Breast epithelium (tissue), 3 donors: Measurements from ENCODE around the gene RASGRP1.

Experiments used
- POLR2A ChIP-seq: fragments of 450-650 bp; IDR thresholded peaks from one replicate; pipeline ENCODE4 v1.6.1; 2016; ENCODE audit warnings: antibody characterized with exemption, mild to moderate bottlenecking, moderate library complexity
- TF ChIP-seq, protein P1 (sequence below), 3 donors: fragments of 450-650 bp; IDR thresholded peaks; one replicate each; pipeline ENCODE4 v1.5.1; 2016 to 2017; ENCODE audit warnings: antibody characterized with exemption in 3 of 3, mild to moderate bottlenecking in 3 of 3, moderate library complexity in 3 of 3

DNA sequence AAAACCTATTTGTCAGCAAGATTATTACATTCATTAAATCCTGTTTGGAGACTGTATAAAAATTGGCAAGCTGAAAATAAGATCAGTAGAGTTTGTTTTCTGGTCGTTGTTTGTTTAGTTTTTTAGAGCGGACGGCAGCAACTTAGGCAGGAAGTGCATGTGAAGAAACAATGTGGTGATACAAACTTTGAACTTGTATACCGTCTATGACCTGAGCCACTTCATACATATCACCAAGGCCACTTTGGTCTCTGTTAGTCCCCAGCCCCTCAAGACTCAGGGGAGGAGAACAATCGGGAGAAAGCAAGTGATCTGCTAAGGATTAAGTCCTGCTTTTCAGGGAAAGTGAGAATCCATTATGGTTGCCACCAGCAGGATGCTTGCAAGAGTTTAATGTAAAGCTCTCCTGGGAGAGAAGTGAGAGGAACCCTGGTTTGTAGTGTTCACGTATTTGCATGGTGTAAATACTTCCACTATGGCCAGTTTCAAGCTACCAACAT, 31.1 kb downstream of the RASGRP1 start:
- TF ChIP-seq, protein P1, sequence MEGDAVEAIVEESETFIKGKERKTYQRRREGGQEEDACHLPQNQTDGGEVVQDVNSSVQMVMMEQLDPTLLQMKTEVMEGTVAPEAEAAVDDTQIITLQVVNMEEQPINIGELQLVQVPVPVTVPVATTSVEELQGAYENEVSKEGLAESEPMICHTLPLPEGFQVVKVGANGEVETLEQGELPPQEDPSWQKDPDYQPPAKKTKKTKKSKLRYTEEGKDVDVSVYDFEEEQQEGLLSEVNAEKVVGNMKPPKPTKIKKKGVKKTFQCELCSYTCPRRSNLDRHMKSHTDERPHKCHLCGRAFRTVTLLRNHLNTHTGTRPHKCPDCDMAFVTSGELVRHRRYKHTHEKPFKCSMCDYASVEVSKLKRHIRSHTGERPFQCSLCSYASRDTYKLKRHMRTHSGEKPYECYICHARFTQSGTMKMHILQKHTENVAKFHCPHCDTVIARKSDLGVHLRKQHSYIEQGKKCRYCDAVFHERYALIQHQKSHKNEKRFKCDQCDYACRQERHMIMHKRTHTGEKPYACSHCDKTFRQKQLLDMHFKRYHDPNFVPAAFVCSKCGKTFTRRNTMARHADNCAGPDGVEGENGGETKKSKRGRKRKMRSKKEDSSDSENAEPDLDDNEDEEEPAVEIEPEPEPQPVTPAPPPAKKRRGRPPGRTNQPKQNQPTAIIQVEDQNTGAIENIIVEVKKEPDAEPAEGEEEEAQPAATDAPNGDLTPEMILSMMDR (IDR thresholded peaks at IDR 0.05) = no peak
- no peak for TF ChIP-seq POLR2A
